WTC11 (cell line): ENCODE results near the gene AVEN. TPM values are rescaled to one million over a fixed set of nuclear protein-coding genes. Genes with fewer than 3 reads are reported as not detected.
"Not testable (repeated sequence)": the region's sequence is repeated elsewhere in the genome, so short reads cannot be mapped to it uniquely, and the experiment has no call there.

ENCODE experiments used
- ATAC-seq: fragments of 200-7000 bp; cut with Tn5 transposase; 2 replicates; pipeline ENCODE4 v1.10.0; 2021; ENCODE audit warnings: mild to moderate bottlenecking, moderate library complexity
- CTCF ChIA-PET: fragments of 300-600 bp; sonication (Branson Sonifier 250); formaldehyde crosslinking; loops from one replicate; lab custom pipeline; 2021; ENCODE audit warnings: antibody characterized with exemption; lab: Charles Lee
- POLR2A ChIA-PET: fragments of 350-600 bp; sonication (Branson Sonifier 250); formaldehyde crosslinking; loops from one replicate; lab custom pipeline; 2021; ENCODE audit warnings: antibody characterized with exemption; lab: Charles Lee
- DNase-seq: peaks from one replicate; pipeline ENCODE4 v3.0.0; 2021; ENCODE audit warnings: low spot score
- H3K27ac Mint-ChIP-seq: 2 replicates; pipeline ENCODE4 v1.8.0; 2021; ENCODE audit warnings: mixed read lengths
- H3K27me3 Mint-ChIP-seq: 2 replicates; pipeline ENCODE4 v1.8.0; 2021; ENCODE audit warnings: low read depth, mild to moderate bottlenecking, moderate library complexity, mixed read lengths
- H3K36me3 Mint-ChIP-seq: 2 replicates; pipeline ENCODE4 v1.8.0; 2021; ENCODE audit warnings: mixed read lengths
- H3K4me1 Mint-ChIP-seq: 2 replicates; pipeline ENCODE4 v1.8.0; 2022; ENCODE audit warnings: mixed read lengths
- H3K4me3 Mint-ChIP-seq: 2 replicates; pipeline ENCODE4 v1.8.0; 2021; ENCODE audit warnings: mild to moderate bottlenecking, moderate library complexity, mixed read lengths
- H3K9me3 Mint-ChIP-seq: 2 replicates; pipeline ENCODE4 v1.8.0; 2021; ENCODE audit warnings: mixed read lengths
- CREM ChIP-seq: sonication (generic); formaldehyde crosslinking; IDR thresholded peaks from 2 replicates; pipeline ENCODE4 v1.8.1; 2022; ENCODE audit warnings: mild to moderate bottlenecking, missing genetic modification reagents, moderate library complexity
- EMX1 ChIP-seq: fragments of 250-450 bp; sonication (Bioruptor Pico); IDR thresholded peaks from 2 replicates; pipeline ENCODE4 v1.8.0; 2021; ENCODE audit warnings: mild to moderate bottlenecking
- ETV6 ChIP-seq: sonication (generic); formaldehyde crosslinking; IDR thresholded peaks from 2 replicates; pipeline ENCODE4 v1.8.1; 2022; ENCODE audit warnings: mild to moderate bottlenecking, missing genetic modification reagents
- JAZF1 ChIP-seq: fragments of 250-450 bp; sonication (Bioruptor Pico); IDR thresholded peaks from 2 replicates; pipeline ENCODE4 v1.9.0; 2021; ENCODE audit warnings: moderate library complexity, mild to moderate bottlenecking, inconsistent platforms
- JUN ChIP-seq: sonication (generic); formaldehyde crosslinking; IDR thresholded peaks from 2 replicates; pipeline ENCODE4 v1.8.0; 2023; ENCODE audit warnings: mild to moderate bottlenecking, missing genetic modification reagents
- KAT7 ChIP-seq: sonication (generic); formaldehyde crosslinking; IDR thresholded peaks from 2 replicates; pipeline ENCODE4 v1.8.1; 2023; ENCODE audit warnings: missing genetic modification reagents, mild to moderate bottlenecking, borderline replicate concordance
- NFATC4 ChIP-seq: fragments of 250-450 bp; sonication (Bioruptor Pico); IDR thresholded peaks from 2 replicates; pipeline ENCODE4 v1.9.0; 2021; ENCODE audit warnings: mild to moderate bottlenecking
- NFE2L1 ChIP-seq: sonication (generic); formaldehyde crosslinking; IDR thresholded peaks from 2 replicates; pipeline ENCODE4 v1.8.1; 2023; ENCODE audit warnings: missing genetic modification reagents
- NR3C1 ChIP-seq: sonication (generic); formaldehyde crosslinking; conservative IDR thresholded peaks from 2 replicates; pipeline ENCODE4 v1.8.1; 2023; ENCODE audit warnings: low read depth, mild to moderate bottlenecking, missing genetic modification reagents
- OVOL2 ChIP-seq: fragments of 250-450 bp; sonication (Bioruptor Pico); IDR thresholded peaks from 2 replicates; pipeline ENCODE4 v1.9.0; 2021; ENCODE audit warnings: mild to moderate bottlenecking, borderline replicate concordance
- PRRX2 ChIP-seq: fragments of 250-450 bp; sonication (Bioruptor Pico); IDR thresholded peaks from 2 replicates; pipeline ENCODE4 v1.8.0; 2021; ENCODE audit warnings: mild to moderate bottlenecking
- SOX15 ChIP-seq: fragments of 250-450 bp; sonication (Bioruptor Pico); IDR thresholded peaks from 2 replicates; pipeline ENCODE4 v1.9.0; 2021; ENCODE audit warnings: mild to moderate bottlenecking
- SP1 ChIP-seq: sonication (generic); formaldehyde crosslinking; conservative IDR thresholded peaks from 2 replicates; pipeline ENCODE4 v1.8.1; 2022; ENCODE audit warnings: missing genetic modification reagents
- TCF7 ChIP-seq: sonication (generic); formaldehyde crosslinking; IDR thresholded peaks from 2 replicates; pipeline ENCODE4 v1.8.0; 2022; ENCODE audit warnings: mild to moderate bottlenecking, low read depth, missing genetic modification reagents, moderate library complexity
- ZBTB21 ChIP-seq: sonication (generic); formaldehyde crosslinking; IDR thresholded peaks from 2 replicates; pipeline ENCODE4 v1.8.1; 2023; ENCODE audit warnings: mild to moderate bottlenecking, missing genetic modification reagents, borderline replicate concordance
- ZNF219 ChIP-seq: sonication (generic); formaldehyde crosslinking; IDR thresholded peaks from 2 replicates; pipeline ENCODE4 v1.8.0; 2023; ENCODE audit warnings: missing genetic modification reagents, mild to moderate bottlenecking, borderline replicate concordance
- total RNA-seq: library from RNA; stranded (reverse); gene quantifications from 3 replicates; pipeline ENCODE4 v1.2.3, GENCODE V29; 2021
- TF ChIP-seq, protein P1 (sequence below): sonication (generic); formaldehyde crosslinking; IDR thresholded peaks from 2 replicates; pipeline ENCODE4 v1.8.0; 2023; ENCODE audit warnings: mild to moderate bottlenecking, missing genetic modification reagents
- TF ChIP-seq, protein P2 (sequence below): sonication (generic); formaldehyde crosslinking; conservative IDR thresholded peaks from 2 replicates; pipeline ENCODE4 v1.8.1; 2022; ENCODE audit warnings: mild to moderate bottlenecking, missing genetic modification reagents
- TF ChIP-seq, protein P3 (sequence below): fragments of 250-450 bp; sonication (Bioruptor Pico); IDR thresholded peaks from 2 replicates; pipeline ENCODE4 v1.9.0; 2021; ENCODE audit warnings: moderate library complexity, mild to moderate bottlenecking, inconsistent platforms, borderline replicate concordance
- TF ChIP-seq, protein P4 (sequence below): fragments of 250-450 bp; sonication (Bioruptor Pico); IDR thresholded peaks from 2 replicates; pipeline ENCODE4 v1.9.0; 2021; ENCODE audit warnings: mild to moderate bottlenecking
- TF ChIP-seq, protein P5 (sequence below): sonication (generic); formaldehyde crosslinking; IDR thresholded peaks from 2 replicates; pipeline ENCODE4 v1.8.0; 2022; ENCODE audit warnings: mild to moderate bottlenecking, missing genetic modification reagents
- TF ChIP-seq, protein P6 (sequence below): sonication (generic); formaldehyde crosslinking; IDR thresholded peaks from 2 replicates; pipeline ENCODE4 v1.8.0; 2022; ENCODE audit warnings: mild to moderate bottlenecking, missing genetic modification reagents

The AVEN gene
- total RNA-seq, 1 experiment from 2014 or later: 12.4 TPM

DNA sequence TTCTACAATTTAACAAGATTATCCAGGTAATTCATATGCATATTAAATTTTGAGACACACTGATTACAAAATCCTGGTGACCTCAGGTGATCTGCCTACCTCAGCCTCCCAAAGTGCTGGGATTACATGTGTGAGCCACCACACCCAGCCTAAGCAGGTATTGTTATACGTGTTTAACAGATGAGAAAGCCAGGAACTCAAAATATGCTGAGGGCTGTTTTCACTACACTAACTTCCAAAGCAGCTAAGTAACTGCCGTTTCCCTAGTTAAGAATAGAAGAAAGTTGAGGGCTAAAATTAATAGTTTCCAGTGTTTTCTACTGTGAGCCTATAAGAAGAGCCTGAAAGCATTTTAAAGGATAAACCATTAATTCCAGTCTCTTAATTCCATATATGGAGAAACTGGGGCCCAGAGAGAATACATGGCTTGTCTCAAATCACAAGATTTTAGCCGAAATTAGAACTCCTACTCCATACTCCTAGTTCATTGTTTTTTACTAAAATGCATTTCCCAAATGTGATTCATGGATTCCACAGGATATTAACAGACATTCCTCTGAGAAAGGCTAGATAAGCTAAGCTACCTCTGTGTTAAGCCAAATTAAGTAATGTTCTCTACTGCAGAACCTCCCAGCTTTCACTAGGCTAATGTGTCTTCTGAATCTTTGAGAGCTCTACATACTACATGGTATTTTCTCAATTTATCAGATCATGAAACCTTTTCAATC is 17.0 kb upstream of the AVEN start:
- ATAC-seq (no peak), DNase-seq (no peak)
- TF ChIP-seq, protein P1, sequence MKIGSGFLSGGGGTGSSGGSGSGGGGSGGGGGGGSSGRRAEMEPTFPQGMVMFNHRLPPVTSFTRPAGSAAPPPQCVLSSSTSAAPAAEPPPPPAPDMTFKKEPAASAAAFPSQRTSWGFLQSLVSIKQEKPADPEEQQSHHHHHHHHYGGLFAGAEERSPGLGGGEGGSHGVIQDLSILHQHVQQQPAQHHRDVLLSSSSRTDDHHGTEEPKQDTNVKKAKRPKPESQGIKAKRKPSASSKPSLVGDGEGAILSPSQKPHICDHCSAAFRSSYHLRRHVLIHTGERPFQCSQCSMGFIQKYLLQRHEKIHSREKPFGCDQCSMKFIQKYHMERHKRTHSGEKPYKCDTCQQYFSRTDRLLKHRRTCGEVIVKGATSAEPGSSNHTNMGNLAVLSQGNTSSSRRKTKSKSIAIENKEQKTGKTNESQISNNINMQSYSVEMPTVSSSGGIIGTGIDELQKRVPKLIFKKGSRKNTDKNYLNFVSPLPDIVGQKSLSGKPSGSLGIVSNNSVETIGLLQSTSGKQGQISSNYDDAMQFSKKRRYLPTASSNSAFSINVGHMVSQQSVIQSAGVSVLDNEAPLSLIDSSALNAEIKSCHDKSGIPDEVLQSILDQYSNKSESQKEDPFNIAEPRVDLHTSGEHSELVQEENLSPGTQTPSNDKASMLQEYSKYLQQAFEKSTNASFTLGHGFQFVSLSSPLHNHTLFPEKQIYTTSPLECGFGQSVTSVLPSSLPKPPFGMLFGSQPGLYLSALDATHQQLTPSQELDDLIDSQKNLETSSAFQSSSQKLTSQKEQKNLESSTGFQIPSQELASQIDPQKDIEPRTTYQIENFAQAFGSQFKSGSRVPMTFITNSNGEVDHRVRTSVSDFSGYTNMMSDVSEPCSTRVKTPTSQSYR: no peak
- TF ChIP-seq JAZF1 (CRISPR knock-in tag) (no peak), ZBTB21 (no peak)
- no peak overlapping the region for H3K4me3 Mint-ChIP-seq
- ChIA-PET CTCF (interaction anchor here (0.6 kb wide), 1 partner anchor 13 kb away, joined by 3 read pairs; no protein-coding TSS in a partner anchor), POLR2A (no interaction called here)
- no peaks in the 10 kb centered on the region for H3K4me1 Mint-ChIP-seq
- H3K36me3 Mint-ChIP-seq: peaks cover 4% of the 10 kb centered on the region
- H3K27ac Mint-ChIP-seq: no peak overlapping the region
- H3K9me3 Mint-ChIP-seq: peaks cover 22% of the 10 kb centered on the region
- H3K27me3 Mint-ChIP-seq: peaks cover 13% of the 10 kb centered on the region

DNA sequence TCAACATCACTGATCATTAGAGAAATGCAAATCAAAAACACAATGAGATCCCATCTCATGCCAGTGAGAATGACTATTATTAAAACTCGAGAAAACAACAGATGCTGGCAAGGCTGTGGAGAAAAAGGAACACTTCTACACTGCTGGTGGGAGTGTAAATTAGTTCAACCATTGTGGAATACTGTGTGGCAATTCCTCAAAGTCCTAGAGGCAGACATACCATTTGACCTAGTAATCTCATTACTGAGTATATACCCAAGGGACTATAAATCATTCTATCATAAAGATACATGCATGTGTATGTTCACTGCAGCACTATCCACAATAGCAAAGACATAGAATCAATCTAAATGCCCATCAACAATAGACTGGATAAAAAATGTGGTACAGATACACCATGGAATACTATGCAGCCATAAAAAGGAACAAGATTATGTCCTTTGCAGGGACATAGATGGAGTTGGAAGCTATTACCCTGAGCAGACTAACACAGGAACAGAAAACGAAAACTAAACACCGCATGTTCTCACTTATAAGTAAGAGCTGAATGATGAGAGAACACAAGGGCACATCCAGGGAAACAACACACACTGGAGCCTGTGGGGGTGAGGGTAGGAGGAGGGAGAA is 15.2 kb upstream of the AVEN start:
- no peaks in the 10 kb centered on the region for H3K4me1 Mint-ChIP-seq
- DNase-seq (no peak), ATAC-seq (no peak)
- CTCF ChIA-PET: no interaction called here
- no peak overlapping the region for H3K27ac Mint-ChIP-seq
- H3K4me3 Mint-ChIP-seq: no peak overlapping the region
- TF ChIP-seq SP1 (CRISPR knock-in tag): no peak
- TF ChIP-seq CREM: no peak
- no peak for TF ChIP-seq JAZF1 (CRISPR knock-in tag)
- TF ChIP-seq JUN: no peak
- TF ChIP-seq EMX1 (CRISPR knock-in tag): no peak
- TF ChIP-seq, protein P2, sequence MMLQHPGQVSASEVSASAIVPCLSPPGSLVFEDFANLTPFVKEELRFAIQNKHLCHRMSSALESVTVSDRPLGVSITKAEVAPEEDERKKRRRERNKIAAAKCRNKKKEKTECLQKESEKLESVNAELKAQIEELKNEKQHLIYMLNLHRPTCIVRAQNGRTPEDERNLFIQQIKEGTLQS (CRISPR knock-in tag): no peak
- TF ChIP-seq, protein P3, sequence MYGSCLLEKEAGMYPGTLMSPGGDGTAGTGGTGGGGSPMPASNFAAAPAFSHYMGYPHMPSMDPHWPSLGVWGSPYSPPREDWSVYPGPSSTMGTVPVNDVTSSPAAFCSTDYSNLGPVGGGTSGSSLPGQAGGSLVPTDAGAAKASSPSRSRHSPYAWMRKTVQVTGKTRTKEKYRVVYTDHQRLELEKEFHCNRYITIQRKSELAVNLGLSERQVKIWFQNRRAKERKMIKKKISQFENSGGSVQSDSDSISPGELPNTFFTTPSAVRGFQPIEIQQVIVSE (CRISPR knock-in tag): no peak
- TF ChIP-seq, protein P4, sequence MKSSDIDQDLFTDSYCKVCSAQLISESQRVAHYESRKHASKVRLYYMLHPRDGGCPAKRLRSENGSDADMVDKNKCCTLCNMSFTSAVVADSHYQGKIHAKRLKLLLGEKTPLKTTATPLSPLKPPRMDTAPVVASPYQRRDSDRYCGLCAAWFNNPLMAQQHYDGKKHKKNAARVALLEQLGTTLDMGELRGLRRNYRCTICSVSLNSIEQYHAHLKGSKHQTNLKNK (CRISPR knock-in tag): no peak
- TF ChIP-seq, protein P5, sequence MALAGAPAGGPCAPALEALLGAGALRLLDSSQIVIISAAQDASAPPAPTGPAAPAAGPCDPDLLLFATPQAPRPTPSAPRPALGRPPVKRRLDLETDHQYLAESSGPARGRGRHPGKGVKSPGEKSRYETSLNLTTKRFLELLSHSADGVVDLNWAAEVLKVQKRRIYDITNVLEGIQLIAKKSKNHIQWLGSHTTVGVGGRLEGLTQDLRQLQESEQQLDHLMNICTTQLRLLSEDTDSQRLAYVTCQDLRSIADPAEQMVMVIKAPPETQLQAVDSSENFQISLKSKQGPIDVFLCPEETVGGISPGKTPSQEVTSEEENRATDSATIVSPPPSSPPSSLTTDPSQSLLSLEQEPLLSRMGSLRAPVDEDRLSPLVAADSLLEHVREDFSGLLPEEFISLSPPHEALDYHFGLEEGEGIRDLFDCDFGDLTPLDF (CRISPR knock-in tag): no peak
- TF ChIP-seq, protein P6, sequence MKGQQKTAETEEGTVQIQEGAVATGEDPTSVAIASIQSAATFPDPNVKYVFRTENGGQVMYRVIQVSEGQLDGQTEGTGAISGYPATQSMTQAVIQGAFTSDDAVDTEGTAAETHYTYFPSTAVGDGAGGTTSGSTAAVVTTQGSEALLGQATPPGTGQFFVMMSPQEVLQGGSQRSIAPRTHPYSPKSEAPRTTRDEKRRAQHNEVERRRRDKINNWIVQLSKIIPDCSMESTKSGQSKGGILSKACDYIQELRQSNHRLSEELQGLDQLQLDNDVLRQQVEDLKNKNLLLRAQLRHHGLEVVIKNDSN: no peak
- no peak for TF ChIP-seq NFE2L1 (CRISPR knock-in tag)
- TF ChIP-seq NR3C1 (CRISPR knock-in tag): no peak
- no peak for TF ChIP-seq TCF7 (CRISPR knock-in tag)
- no peak for TF ChIP-seq SOX15 (CRISPR knock-in tag)
- no peak for TF ChIP-seq PRRX2 (CRISPR knock-in tag)
- TF ChIP-seq ETV6 (CRISPR knock-in tag): no peak
- TF ChIP-seq ZNF219 (CRISPR knock-in tag): no peak
- no peak for TF ChIP-seq KAT7 (CRISPR knock-in tag)
- no peak for TF ChIP-seq OVOL2
- TF ChIP-seq NFATC4: no peak
- H3K9me3 Mint-ChIP-seq: peaks cover 37% of the 10 kb centered on the region
- H3K36me3 Mint-ChIP-seq: peaks cover 16% of the 10 kb centered on the region
- POLR2A ChIA-PET: no interaction called here
- H3K27me3 Mint-ChIP-seq: peaks cover 27% of the 10 kb centered on the region

DNA sequence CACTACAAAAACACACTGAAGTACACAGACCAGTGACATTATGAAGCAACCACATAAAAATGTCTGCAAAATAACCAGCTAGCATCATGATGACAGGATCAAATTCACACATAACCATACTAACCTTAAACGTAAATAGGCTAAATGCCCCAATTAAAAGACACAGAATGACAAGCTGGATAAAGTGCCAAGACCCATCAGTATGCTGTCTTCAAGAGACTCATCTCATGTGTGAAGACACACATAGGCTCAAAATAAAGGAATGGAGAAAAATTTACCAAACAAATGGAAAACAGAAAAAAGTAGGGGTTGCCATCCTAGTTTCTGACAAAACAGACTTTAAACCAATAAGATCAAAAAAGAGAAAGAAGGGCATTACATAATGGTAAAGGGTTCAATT is 11.4 kb upstream of the AVEN start:
- H3K27ac Mint-ChIP-seq, H3K4me1 Mint-ChIP-seq, DNase-seq, POLR2A ChIA-PET, ATAC-seq, CTCF ChIA-PET, H3K4me3 Mint-ChIP-seq: not testable (repeated sequence)
- Mint-ChIP-seq H3K27me3 (peaks cover 27% of the 10 kb centered on the region), H3K9me3 (peaks cover 43% of the 10 kb centered on the region), H3K36me3 (peaks cover 19% of the 10 kb centered on the region)
